Osteocyte (in vitro differentiated cells): ENCODE data around the gene FBXL14. TPM values are rescaled to one million over a fixed set of nuclear protein-coding genes. Genes with fewer than 3 reads are reported as not detected.
A peak's percentile ranks its signal among the peaks of the same experiment; 100 is the strongest.

Source experiments
- DNase-seq: peaks from one replicate; pipeline ENCODE4 v3.0.0; 2021; ENCODE audit warnings: mixed read lengths; ENCODE audit not compliant: unreplicated experiment; ENCODE audit errors: extremely low spot score
- H3K27ac Mint-ChIP-seq: one replicate; pipeline ENCODE4 v1.8.0; 2021; ENCODE audit warnings: mild to moderate bottlenecking, mixed read lengths; ENCODE audit not compliant: unreplicated experiment
- H3K27me3 Mint-ChIP-seq: one replicate; pipeline ENCODE4 v1.8.0; 2021; ENCODE audit warnings: mixed read lengths; ENCODE audit not compliant: unreplicated experiment
- H3K36me3 Mint-ChIP-seq: one replicate; pipeline ENCODE4 v1.8.0; 2021; ENCODE audit warnings: mixed read lengths; ENCODE audit not compliant: unreplicated experiment
- H3K4me1 Mint-ChIP-seq: one replicate; pipeline ENCODE4 v1.8.0; 2021; ENCODE audit warnings: mixed read lengths; ENCODE audit not compliant: unreplicated experiment
- H3K4me3 Mint-ChIP-seq: one replicate; pipeline ENCODE4 v1.8.0; 2021; ENCODE audit warnings: mild to moderate bottlenecking, moderate library complexity, mixed read lengths; ENCODE audit not compliant: unreplicated experiment
- H3K9me3 Mint-ChIP-seq: one replicate; pipeline ENCODE4 v1.8.0; 2021; ENCODE audit warnings: mixed read lengths; ENCODE audit not compliant: unreplicated experiment
- total RNA-seq: library from RNA; stranded (reverse); gene quantifications from 2 replicates; pipeline ENCODE4 v1.2.1, GENCODE V29; 2021
- TF ChIP-seq, protein P1 (sequence below): fragments of 200-600 bp; sonication (generic); IDR thresholded peaks from 2 replicates; pipeline ENCODE4 v1.5.0; 2021; ENCODE audit warnings: antibody characterized with exemption, mild to moderate bottlenecking, moderate library complexity

The FBXL14 gene
- total RNA-seq, 1 donor from 2014 or later: 9.1 TPM

DNA sequence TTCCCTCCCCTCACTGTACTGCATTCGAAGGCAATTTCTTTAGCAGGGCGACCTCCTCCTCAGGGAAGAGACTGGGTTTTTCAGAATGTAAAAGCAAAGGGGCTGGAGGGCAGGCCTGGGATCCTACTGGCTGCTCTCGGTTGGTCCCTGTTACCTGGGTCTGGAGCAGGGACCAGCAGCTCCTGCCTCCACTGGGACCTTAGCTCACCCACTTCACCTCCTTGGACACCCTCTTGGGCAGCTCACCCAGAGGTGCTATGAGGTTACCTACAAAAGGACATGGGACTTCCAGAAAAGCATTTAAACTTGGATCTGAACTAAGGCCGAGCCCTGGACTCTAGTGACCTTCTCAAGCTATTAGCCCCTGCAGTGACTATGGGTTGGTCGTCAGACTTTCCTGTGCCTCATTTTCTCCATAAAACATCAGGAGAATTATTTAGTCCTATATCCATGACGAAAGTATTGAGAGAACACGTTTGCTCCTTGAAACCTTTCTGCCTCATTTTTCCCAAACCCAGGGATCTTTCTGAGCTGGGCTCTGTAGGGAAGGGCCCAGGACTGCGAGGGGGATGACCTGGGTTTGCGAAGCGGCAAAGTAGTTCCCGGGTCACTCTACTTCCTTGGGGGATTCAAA, 65.0 kb downstream of the FBXL14 start:
- TF ChIP-seq, protein P1, sequence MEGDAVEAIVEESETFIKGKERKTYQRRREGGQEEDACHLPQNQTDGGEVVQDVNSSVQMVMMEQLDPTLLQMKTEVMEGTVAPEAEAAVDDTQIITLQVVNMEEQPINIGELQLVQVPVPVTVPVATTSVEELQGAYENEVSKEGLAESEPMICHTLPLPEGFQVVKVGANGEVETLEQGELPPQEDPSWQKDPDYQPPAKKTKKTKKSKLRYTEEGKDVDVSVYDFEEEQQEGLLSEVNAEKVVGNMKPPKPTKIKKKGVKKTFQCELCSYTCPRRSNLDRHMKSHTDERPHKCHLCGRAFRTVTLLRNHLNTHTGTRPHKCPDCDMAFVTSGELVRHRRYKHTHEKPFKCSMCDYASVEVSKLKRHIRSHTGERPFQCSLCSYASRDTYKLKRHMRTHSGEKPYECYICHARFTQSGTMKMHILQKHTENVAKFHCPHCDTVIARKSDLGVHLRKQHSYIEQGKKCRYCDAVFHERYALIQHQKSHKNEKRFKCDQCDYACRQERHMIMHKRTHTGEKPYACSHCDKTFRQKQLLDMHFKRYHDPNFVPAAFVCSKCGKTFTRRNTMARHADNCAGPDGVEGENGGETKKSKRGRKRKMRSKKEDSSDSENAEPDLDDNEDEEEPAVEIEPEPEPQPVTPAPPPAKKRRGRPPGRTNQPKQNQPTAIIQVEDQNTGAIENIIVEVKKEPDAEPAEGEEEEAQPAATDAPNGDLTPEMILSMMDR: no peak
- Mint-ChIP-seq H3K4me3 (peak overlapping the region; percentile 88), H3K27ac (peak overlapping the region; percentile 91), H3K27me3 (no peaks in the 10 kb centered on the region), H3K9me3 (no peaks in the 10 kb centered on the region), H3K36me3 (no peaks in the 10 kb centered on the region), H3K4me1 (peaks cover 57% of the 10 kb centered on the region)
- no peak for DNase-seq

DNA sequence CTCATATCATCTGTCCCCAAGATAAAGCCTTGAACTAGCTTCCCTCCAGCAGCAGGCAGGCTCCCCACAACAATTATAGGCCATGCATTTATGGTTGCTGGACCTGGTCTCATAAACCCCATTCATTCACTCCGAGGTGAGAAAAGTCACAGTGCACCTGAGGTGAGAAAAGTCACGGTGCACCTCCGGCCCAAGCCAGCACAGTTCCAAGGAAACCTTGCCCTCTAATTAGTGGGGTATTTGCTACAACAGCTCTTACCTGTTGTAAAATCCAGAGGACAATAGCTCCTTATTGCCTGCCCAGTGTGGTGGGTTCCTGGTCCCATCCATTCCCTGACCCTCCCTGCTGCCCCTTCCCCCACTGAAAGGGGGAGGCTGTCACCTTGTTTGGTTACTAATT, 65.6 kb downstream of the FBXL14 start:
- Mint-ChIP-seq H3K9me3 (no peaks in the 10 kb centered on the region), H3K4me1 (peaks cover 55% of the 10 kb centered on the region), H3K4me3 (no peak overlapping the region), H3K27ac (peak overlapping the region; percentile 91), H3K27me3 (no peaks in the 10 kb centered on the region), H3K36me3 (no peaks in the 10 kb centered on the region)
- DNase-seq: no peak
- TF ChIP-seq, protein P1: no peak

DNA sequence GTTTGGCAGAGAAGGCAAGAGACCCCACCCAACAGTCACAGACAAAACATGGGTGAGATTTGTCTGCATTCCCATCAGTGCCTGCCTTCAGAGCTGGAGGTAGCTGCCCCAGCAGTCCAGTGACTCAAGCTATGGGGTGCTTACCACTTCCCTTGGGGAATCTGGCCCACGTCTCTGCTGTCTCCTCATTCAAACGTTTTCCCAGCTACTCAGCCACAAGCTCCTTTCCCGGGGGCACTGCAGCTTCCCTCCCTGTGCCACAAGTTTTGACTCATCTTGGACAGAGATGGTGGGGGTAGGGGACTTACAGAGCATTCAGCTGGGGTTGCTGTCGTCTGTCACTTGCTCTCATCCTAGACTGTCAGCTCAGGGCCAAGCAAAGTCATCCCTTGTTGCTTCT, 66.6 kb downstream of the FBXL14 start:
- Mint-ChIP-seq H3K27ac (peak overlapping the region; percentile 38), H3K36me3 (no peaks in the 10 kb centered on the region), H3K27me3 (no peaks in the 10 kb centered on the region), H3K9me3 (no peaks in the 10 kb centered on the region), H3K4me3 (no peak overlapping the region), H3K4me1 (peaks cover 53% of the 10 kb centered on the region)
- no peak for DNase-seq
- TF ChIP-seq, protein P1: no peak

DNA sequence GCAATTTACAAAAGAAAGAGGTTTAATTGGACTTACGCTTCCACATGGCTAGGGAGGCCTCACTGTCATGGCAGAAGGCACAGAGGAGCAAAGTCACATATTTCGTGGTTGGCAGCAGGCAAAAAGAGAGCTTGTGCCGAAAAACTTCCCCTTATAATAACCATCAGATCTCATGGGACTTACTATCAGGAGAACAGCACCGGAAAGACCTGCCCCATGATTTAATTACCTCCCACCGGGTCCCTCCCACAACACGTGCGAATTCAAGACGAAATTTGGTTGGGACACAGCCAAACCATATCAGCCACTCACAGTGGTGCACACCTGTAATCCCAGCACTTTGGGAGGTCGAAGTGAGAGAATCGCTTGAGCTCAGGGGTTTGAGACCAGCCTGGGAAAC, 68.5 kb downstream of the FBXL14 start:
- no peaks in the 10 kb centered on the region for H3K9me3 Mint-ChIP-seq
- TF ChIP-seq, protein P1: no peak
- H3K27ac Mint-ChIP-seq: no peak overlapping the region
- H3K4me1 Mint-ChIP-seq: peaks cover 41% of the 10 kb centered on the region
- no peaks in the 10 kb centered on the region for H3K27me3 Mint-ChIP-seq
- no peak overlapping the region for H3K4me3 Mint-ChIP-seq
- no peaks in the 10 kb centered on the region for H3K36me3 Mint-ChIP-seq
- DNase-seq: no peak

DNA sequence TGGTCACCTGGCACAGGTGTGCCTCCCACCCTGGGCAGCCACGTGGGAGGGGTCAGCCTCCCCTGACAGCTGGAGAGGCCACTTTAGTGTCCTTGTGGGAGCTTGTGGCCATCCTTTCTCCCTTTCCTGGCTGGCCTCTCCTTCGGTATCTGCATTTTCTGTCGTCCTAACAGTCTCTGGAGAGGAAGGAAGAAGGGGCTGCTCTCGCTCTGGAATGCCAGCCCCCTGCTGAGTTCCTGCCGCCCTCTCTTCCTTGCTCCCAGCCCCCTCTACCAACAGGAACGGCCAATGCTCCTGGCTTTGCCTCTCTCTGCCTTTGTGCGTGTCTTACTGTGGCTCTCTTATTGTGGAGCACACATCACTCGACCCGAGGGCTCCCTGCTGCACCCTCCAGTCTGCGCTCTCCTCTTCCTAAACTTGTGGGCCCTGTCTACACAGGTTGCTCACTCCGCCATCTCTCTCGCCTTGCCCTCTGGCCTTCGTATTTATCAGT, 70.8 kb downstream of the FBXL14 start:
- H3K9me3 Mint-ChIP-seq: no peaks in the 10 kb centered on the region
- no peaks in the 10 kb centered on the region for H3K36me3 Mint-ChIP-seq
- H3K27ac Mint-ChIP-seq: peak overlapping the region; percentile 54
- DNase-seq: no peak
- no peak overlapping the region for H3K4me3 Mint-ChIP-seq
- H3K4me1 Mint-ChIP-seq: peaks cover 49% of the 10 kb centered on the region
- TF ChIP-seq, protein P1: no peak
- H3K27me3 Mint-ChIP-seq: no peaks in the 10 kb centered on the region
